Muscle layer of colon (tissue), 2 donors: ENCODE results near the gene ILDR1.
"Not testable (repeated sequence)": the region's sequence is repeated elsewhere in the genome, so short reads cannot be mapped to it uniquely, and the experiment has no call there.

Experiments used
- H3K27ac ChIP-seq: one replicate; pipeline ENCODE4 v1.7.0; 2013; ENCODE audit warnings: low read depth, mild to moderate bottlenecking, low read length, moderate library complexity
- H3K27me3 ChIP-seq, 2 donors: one replicate each; pipeline ENCODE4 v1.7.0; 2013; ENCODE audit warnings: low read length in 2 of 2, mild to moderate bottlenecking in 2 of 2; ENCODE audit not compliant: insufficient read depth in 2 of 2, control insufficient read depth in 1 of 2
- H3K36me3 ChIP-seq: one replicate; pipeline ENCODE4 v1.7.0; 2013; ENCODE audit warnings: mild to moderate bottlenecking, low read length; ENCODE audit not compliant: insufficient read depth
- H3K4me1 ChIP-seq: one replicate; pipeline ENCODE4 v1.7.0; 2013; ENCODE audit warnings: mild to moderate bottlenecking, low read length; ENCODE audit not compliant: insufficient read depth
- H3K4me3 ChIP-seq, 2 donors: one replicate each; pipeline ENCODE4 v1.7.0; 2013; ENCODE audit warnings: low read length in 2 of 2, low read depth in 1 of 2, mild to moderate bottlenecking in 1 of 2, moderate library complexity in 1 of 2
- H3K9ac ChIP-seq: one replicate; pipeline ENCODE4 v1.7.0; 2013; ENCODE audit warnings: low read length
- H3K9me3 ChIP-seq: one replicate; pipeline ENCODE4 v1.7.0; 2013; ENCODE audit warnings: mild to moderate bottlenecking, low read length
- donor health status: abdominal sarcoma.
- donor health status: Adenocarcinoma of cecum.

ILDR1 gene

DNA sequence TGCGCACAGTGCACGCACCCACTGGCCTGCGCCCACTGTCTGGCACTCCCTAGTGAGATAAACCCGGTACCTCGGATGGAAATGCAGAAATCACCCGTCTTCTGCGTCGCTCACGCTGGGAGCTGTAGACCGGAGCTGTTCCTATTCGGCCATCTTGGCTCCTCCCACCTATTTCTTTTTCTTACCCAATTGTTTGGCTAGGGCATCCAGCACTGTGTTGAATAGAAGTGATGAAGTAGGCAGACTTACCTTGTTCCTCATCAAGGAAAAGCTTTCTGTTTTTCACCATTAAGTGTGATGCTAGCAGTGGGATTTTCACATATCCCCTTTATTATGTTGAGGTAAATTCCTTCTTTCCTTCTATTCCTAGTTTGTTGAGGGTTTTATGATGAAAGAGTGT is 25.7 kb upstream of the ILDR1 start:
- not testable (repeated sequence) for H3K4me1 ChIP-seq, H3K36me3 ChIP-seq, H3K27ac ChIP-seq, H3K9me3 ChIP-seq, H3K9ac ChIP-seq, H3K27me3 ChIP-seq, H3K4me3 ChIP-seq

GRCh38 chr3:122047296-122047695 is 25.2 kb upstream of the ILDR1 start:
- H3K27me3 ChIP-seq, H3K9me3 ChIP-seq, H3K4me1 ChIP-seq, H3K36me3 ChIP-seq, H3K4me3 ChIP-seq, H3K9ac ChIP-seq, H3K27ac ChIP-seq: not testable (repeated sequence)

- no peak overlapping the region for H3K9ac ChIP-seq
- H3K9me3 ChIP-seq, result no peaks in the 10 kb centered on the region
- H3K4me1 ChIP-seq, result no peaks in the 10 kb centered on the region
These were observed 11.0 kb upstream of the ILDR1 start for GRCh38 chr3:122033023-122033422.

GRCh38 chr3:122032531-122032930 is 10.5 kb upstream of the ILDR1 start:
- Histone ChIP-seq H3K27ac (no peak overlapping the region), H3K9ac (no peak overlapping the region), H3K4me1 (no peaks in the 10 kb centered on the region), H3K4me3 (no peak overlapping the region), H3K27me3 (no peaks in the 10 kb centered on the region), H3K36me3 (no peaks in the 10 kb centered on the region), H3K9me3 (no peaks in the 10 kb centered on the region)

More at GRCh38 chr3:122033023-122033422, 11.0 kb upstream of the ILDR1 start:
- H3K36me3 ChIP-seq, result no peaks in the 10 kb centered on the region
- no peak overlapping the region for H3K4me3 ChIP-seq
- no peak overlapping the region for H3K27ac ChIP-seq
- no peaks in the 10 kb centered on the region for H3K27me3 ChIP-seq

GRCh38 chr3:122031123-122031468 is 9.0 kb upstream of the ILDR1 start:
- H3K36me3 ChIP-seq, result no peaks in the 10 kb centered on the region
- no peaks in the 10 kb centered on the region for H3K4me1 ChIP-seq
- H3K27ac ChIP-seq, result no peak overlapping the region
- H3K4me3 ChIP-seq, result no peak overlapping the region
- H3K9ac ChIP-seq, result no peak overlapping the region
- H3K27me3 ChIP-seq, result no peaks in the 10 kb centered on the region
- H3K9me3 ChIP-seq, result no peaks in the 10 kb centered on the region

GRCh38 chr3:122030381-122031122 is 8.5 kb upstream of the ILDR1 start:
- H3K4me3 ChIP-seq, result no peak overlapping the region
- no peaks in the 10 kb centered on the region for H3K27me3 ChIP-seq
- H3K27ac ChIP-seq, result no peak overlapping the region
- H3K4me1 ChIP-seq, result no peaks in the 10 kb centered on the region
- no peaks in the 10 kb centered on the region for H3K36me3 ChIP-seq
- H3K9me3 ChIP-seq, result no peaks in the 10 kb centered on the region
- no peak overlapping the region for H3K9ac ChIP-seq

DNA sequence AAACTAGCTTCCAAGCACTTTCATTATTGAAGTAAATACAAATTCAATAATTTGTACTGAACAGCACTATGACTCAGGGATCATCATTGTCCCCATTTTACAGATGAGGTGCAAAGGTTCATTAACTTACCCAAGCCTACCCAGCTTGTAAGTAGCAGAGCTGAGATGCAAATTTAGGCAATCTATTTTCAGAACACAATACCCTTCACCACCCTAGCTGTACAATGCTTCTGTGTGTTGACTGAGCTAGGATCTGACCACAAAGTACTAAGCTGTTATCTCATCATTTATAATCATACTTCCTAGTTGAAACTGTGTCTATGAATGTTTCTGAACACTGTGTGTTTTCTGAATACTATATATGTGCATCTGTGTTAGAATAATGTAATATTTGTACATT is 3.2 kb upstream of the ILDR1 start:
- Histone ChIP-seq H3K9ac (no peak overlapping the region), H3K27me3 (peaks cover 5 to 10% of the 10 kb centered on the region in 2 donors), H3K4me1 (no peaks in the 10 kb centered on the region), H3K27ac (no peak overlapping the region), H3K36me3 (no peaks in the 10 kb centered on the region), H3K9me3 (no peaks in the 10 kb centered on the region), H3K4me3 (no peak overlapping the region)

GRCh38 chr3:122024800-122025199 is 2.8 kb upstream of the ILDR1 start:
- H3K9me3 ChIP-seq, result no peaks in the 10 kb centered on the region
- H3K27ac ChIP-seq, result no peak overlapping the region
- no peak overlapping the region for H3K9ac ChIP-seq
- peaks cover 5 to 10% of the 10 kb centered on the region in 2 donors for H3K27me3 ChIP-seq
- H3K4me3 ChIP-seq, result no peak overlapping the region
- H3K4me1 ChIP-seq, result no peaks in the 10 kb centered on the region
- H3K36me3 ChIP-seq, result no peaks in the 10 kb centered on the region

- H3K27ac ChIP-seq, result no peak overlapping the region
- no peak overlapping the region for H3K9ac ChIP-seq
- no peaks in the 10 kb centered on the region for H3K36me3 ChIP-seq
- H3K27me3 ChIP-seq, result peaks cover 5 to 10% of the 10 kb centered on the region in 2 donors
- no peaks in the 10 kb centered on the region for H3K9me3 ChIP-seq
- no peaks in the 10 kb centered on the region for H3K4me1 ChIP-seq
- H3K4me3 ChIP-seq, result no peak overlapping the region
These were observed 1.4 kb upstream of the ILDR1 start for GRCh38 chr3:122023335-122023910.

- H3K27me3 ChIP-seq, result peaks cover 5 to 10% of the 10 kb centered on the region in 2 donors
- H3K4me3 ChIP-seq, result no peak overlapping the region
- H3K27ac ChIP-seq, result no peak overlapping the region
- H3K9me3 ChIP-seq, result no peaks in the 10 kb centered on the region
- H3K36me3 ChIP-seq, result no peaks in the 10 kb centered on the region
- H3K9ac ChIP-seq, result no peak overlapping the region
- no peaks in the 10 kb centered on the region for H3K4me1 ChIP-seq
These were observed 1.0 kb downstream of the ILDR1 start for GRCh38 chr3:122021037-122021436.

- H3K27ac ChIP-seq, result no peak overlapping the region
- no peaks in the 10 kb centered on the region for H3K36me3 ChIP-seq
- H3K4me3 ChIP-seq, result no peak overlapping the region
- H3K4me1 ChIP-seq, result no peaks in the 10 kb centered on the region
- H3K9ac ChIP-seq, result no peak overlapping the region
- H3K27me3 ChIP-seq, result peaks cover 5 to 10% of the 10 kb centered on the region in 2 donors
- H3K9me3 ChIP-seq, result no peaks in the 10 kb centered on the region
These were observed 2.6 kb downstream of the ILDR1 start for GRCh38 chr3:122019493-122019892.

DNA sequence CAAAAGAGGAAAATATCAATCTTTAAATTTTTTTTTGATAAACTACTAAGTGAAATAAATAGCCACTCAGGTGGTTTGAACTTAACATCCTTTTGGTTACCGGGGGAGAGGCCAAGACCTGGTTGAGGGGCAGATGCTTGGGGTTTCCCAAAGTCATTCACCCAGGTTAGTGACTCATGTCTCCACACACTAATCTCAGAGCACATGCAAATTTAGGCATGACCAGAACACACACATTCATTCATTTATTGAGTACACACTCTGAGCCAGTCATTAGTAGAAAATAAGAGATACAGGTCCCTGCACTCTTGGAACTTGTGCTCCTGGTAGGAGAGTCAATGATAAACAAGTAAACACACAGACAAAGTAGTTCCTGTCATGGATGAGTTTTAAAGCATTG is 7.3 kb downstream of the ILDR1 start:
- H3K27me3 ChIP-seq, result no peaks in the 10 kb centered on the region
- H3K27ac ChIP-seq, result no peak overlapping the region
- no peak overlapping the region for H3K4me3 ChIP-seq

More for the DNA sequence above, 7.3 kb downstream of the ILDR1 start:
- H3K9ac ChIP-seq, result no peak overlapping the region
- H3K36me3 ChIP-seq, result no peaks in the 10 kb centered on the region
- no peaks in the 10 kb centered on the region for H3K9me3 ChIP-seq
- no peaks in the 10 kb centered on the region for H3K4me1 ChIP-seq
